ENCODE measurements around the gene GJA9.
A peak's percentile ranks its signal among the peaks of the same experiment; 100 is the strongest.

Gene GJA9

GRCh38 chr1:38881487-38881886 is at the start of gene GJA9:
GJA9 (minus strand) TSS chr1:38881587; CDS start chr1:38876098, 5,489 bp downstream.
- TF ChIP-seq CTCF (conservative IDR thresholded peaks at IDR 0.05): no peak
- no peak within 1 kb of the TSS for H3K27ac ChIP-seq

- H3K27ac ChIP-seq: no peak overlapping the region
- no peak for TF ChIP-seq CTCF (conservative IDR thresholded peaks at IDR 0.05)
Measured at GRCh38 chr1:38929476-38929875, 48.1 kb upstream of the GJA9 start.

GRCh38 chr1:38929054-38929453 is 47.7 kb upstream of the GJA9 start:
- H3K27ac ChIP-seq: no peak overlapping the region
- no peak for TF ChIP-seq CTCF (conservative IDR thresholded peaks at IDR 0.05)

- TF ChIP-seq CTCF (conservative IDR thresholded peaks at IDR 0.05): no peak
Measured at GRCh38 chr1:38926091-38926490, 44.7 kb upstream of the GJA9 start.

GRCh38 chr1:38925391-38925790 is 44.0 kb upstream of the GJA9 start:
- H3K27ac ChIP-seq: no peak overlapping the region
- no peak for TF ChIP-seq CTCF (conservative IDR thresholded peaks at IDR 0.05)

More at GRCh38 chr1:38926091-38926490, 44.7 kb upstream of the GJA9 start:
- no peak overlapping the region for H3K27ac ChIP-seq

- no peak overlapping the region for H3K27ac ChIP-seq
- no peak for TF ChIP-seq CTCF (conservative IDR thresholded peaks at IDR 0.05)
Measured at GRCh38 chr1:38923607-38924006, 42.2 kb upstream of the GJA9 start.

- peak; percentile 36; the same call in 1 of the 2 replicates for TF ChIP-seq CTCF (conservative IDR thresholded peaks at IDR 0.05)
Measured at GRCh38 chr1:38919130-38919529, 37.7 kb upstream of the GJA9 start.

More at GRCh38 chr1:38919130-38919529, 37.7 kb upstream of the GJA9 start:
- no peak overlapping the region for H3K27ac ChIP-seq
